Peyer's patch (tissue), 4 donors: ENCODE data around the gene PDE4C. TPM values are rescaled to one million over a fixed set of nuclear protein-coding genes. Genes with fewer than 3 reads are reported as not detected.
A peak's percentile ranks its signal among the peaks of the same experiment; 100 is the strongest.

Source experiments
- DNase-seq, 3 donors: peaks; one replicate each; pipeline ENCODE4 v3.0.0-alpha.2; 2017 to 2019
- H3K27ac ChIP-seq, 4 donors: fragments of 200-600 bp; sonication (generic); one replicate each; pipeline ENCODE4 v1.5.1; 2016 to 2019
- H3K27me3 ChIP-seq, 2 donors: fragments of 200-600 bp; sonication (generic); one replicate each; pipeline ENCODE4 v1.5.1; 2019
- H3K36me3 ChIP-seq, 3 donors: fragments of 200-600 bp; sonication (generic); one replicate each; pipeline ENCODE4 v1.5.1; 2016 to 2019
- H3K4me1 ChIP-seq, 4 donors: fragments of 200-600 bp; sonication (generic); one replicate each; pipeline ENCODE4 v1.5.1; 2016 to 2019
- H3K4me3 ChIP-seq, 4 donors: fragments of 200-600 bp; sonication (generic); 1 replicate in 3 of 4; 2 replicates in 1 of 4; pipeline ENCODE4 v1.5.1; 2016 to 2019; ENCODE audit warnings: mild to moderate bottlenecking in 1 of 4
- H3K9me3 ChIP-seq, 4 donors: fragments of 200-600 bp; sonication (generic); one replicate each; pipeline ENCODE4 v1.5.1; 2016 to 2019; ENCODE audit warnings: mild to moderate bottlenecking in 1 of 4
- POLR2A ChIP-seq, 2 donors: fragments of 450-650 bp; IDR thresholded peaks; one replicate each; pipeline ENCODE4 v1.5.1; 2017; ENCODE audit warnings: antibody characterized with exemption in 2 of 2, mild to moderate bottlenecking in 2 of 2, moderate library complexity in 2 of 2
- total RNA-seq, 4 donors: library from RNA; depleted of rRNA; stranded (reverse); fragments of >200 nt; gene quantifications; one replicate each; pipeline ENCODE4 v1.1.0, GENCODE V29; 2016
- TF ChIP-seq, protein P1 (sequence below), 6 experiments: fragments of 450-650 bp in 4 of 6; fragments of 200-600 bp in 2 of 6; sonication (generic) in 1 of 6; IDR thresholded peaks; one replicate each; pipeline ENCODE4 v1.5.1; 2017 to 2019; ENCODE audit warnings: antibody characterized with exemption in 6 of 6, mild to moderate bottlenecking in 3 of 6, moderate library complexity in 1 of 6

Gene PDE4C
- total RNA-seq, 4 donors from 2014 or later = 3.9 to 8.3 (median 8.3) TPM; not detected in 1

DNA sequence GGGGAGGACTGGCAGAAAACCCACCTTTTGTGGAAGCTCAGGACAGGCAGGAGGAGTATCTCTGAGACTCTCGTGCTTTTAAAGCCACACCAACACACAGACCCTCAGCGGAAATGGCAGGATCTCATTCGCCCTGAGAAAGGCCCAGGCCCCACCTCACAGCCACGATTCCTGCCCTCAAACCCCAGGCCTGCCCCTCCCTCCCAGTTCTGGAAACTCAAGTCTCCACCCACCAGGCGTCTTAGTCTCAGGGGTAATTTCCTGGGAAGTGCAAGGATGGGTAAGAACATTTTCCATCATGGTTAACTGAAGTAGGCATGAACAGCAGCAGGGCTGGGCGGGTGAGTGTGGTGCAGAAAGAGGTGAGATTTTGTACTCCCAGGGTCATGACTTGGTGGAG is 8.0 kb upstream of the PDE4C start:
- no peak overlapping the region for H3K4me3 ChIP-seq
- peaks cover 0 to 4% of the 10 kb centered on the region in 2 donors for H3K27me3 ChIP-seq
- no peaks in the 10 kb centered on the region for H3K36me3 ChIP-seq
- DNase-seq = no peak
- H3K4me1 ChIP-seq = no peaks in the 10 kb centered on the region
- H3K9me3 ChIP-seq = peaks cover 0 to 10% (median 0%) of the 10 kb centered on the region in 4 donors
- H3K27ac ChIP-seq = no peak overlapping the region
- no peak for TF ChIP-seq POLR2A (IDR thresholded peaks at IDR 0.05)

DNA sequence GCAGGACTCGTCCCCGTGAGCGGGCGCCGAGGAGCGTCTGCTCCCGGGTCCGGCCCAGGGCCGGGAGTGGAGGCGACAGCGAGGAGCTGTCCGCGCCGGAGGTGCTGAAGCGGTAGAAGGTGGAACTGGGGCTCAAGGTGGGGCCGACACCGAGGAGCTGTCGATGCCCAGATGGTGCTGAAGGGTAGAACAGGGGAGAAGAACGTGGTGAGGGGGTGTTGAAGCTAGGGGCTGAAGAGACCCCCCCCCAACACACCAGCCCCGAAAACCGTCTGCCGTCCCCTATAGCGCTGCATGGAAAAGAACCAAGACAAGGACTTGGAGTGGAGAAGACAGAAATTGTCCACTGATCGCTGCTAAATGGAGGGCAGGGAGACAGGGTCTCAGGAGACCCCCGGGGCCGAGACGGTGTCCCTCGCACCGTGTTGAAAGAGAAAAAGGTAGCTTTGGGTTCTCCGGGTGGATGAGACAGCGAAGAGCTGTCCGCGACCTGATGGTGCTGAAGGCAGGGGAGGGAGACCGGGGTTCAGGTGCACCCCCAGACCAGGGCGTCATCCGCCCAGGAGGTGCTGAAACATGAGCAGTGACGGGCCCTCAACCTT is 7.1 kb upstream of the PDE4C start:
- no peak for TF ChIP-seq POLR2A (IDR thresholded peaks at IDR 0.05)
- TF ChIP-seq, protein P1, sequence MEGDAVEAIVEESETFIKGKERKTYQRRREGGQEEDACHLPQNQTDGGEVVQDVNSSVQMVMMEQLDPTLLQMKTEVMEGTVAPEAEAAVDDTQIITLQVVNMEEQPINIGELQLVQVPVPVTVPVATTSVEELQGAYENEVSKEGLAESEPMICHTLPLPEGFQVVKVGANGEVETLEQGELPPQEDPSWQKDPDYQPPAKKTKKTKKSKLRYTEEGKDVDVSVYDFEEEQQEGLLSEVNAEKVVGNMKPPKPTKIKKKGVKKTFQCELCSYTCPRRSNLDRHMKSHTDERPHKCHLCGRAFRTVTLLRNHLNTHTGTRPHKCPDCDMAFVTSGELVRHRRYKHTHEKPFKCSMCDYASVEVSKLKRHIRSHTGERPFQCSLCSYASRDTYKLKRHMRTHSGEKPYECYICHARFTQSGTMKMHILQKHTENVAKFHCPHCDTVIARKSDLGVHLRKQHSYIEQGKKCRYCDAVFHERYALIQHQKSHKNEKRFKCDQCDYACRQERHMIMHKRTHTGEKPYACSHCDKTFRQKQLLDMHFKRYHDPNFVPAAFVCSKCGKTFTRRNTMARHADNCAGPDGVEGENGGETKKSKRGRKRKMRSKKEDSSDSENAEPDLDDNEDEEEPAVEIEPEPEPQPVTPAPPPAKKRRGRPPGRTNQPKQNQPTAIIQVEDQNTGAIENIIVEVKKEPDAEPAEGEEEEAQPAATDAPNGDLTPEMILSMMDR (IDR thresholded peaks at IDR 0.05) = no peak
- H3K4me3 ChIP-seq = no peak overlapping the region
- H3K27ac ChIP-seq = no peak overlapping the region
- DNase-seq = peak in 2 of 3 donors; percentile 64 to 66
- H3K4me1 ChIP-seq = no peaks in the 10 kb centered on the region
- H3K9me3 ChIP-seq = peaks cover 0 to 10% (median 0%) of the 10 kb centered on the region in 4 donors
- H3K27me3 ChIP-seq = peaks cover 0 to 4% of the 10 kb centered on the region in 2 donors
- H3K36me3 ChIP-seq = no peaks in the 10 kb centered on the region

DNA sequence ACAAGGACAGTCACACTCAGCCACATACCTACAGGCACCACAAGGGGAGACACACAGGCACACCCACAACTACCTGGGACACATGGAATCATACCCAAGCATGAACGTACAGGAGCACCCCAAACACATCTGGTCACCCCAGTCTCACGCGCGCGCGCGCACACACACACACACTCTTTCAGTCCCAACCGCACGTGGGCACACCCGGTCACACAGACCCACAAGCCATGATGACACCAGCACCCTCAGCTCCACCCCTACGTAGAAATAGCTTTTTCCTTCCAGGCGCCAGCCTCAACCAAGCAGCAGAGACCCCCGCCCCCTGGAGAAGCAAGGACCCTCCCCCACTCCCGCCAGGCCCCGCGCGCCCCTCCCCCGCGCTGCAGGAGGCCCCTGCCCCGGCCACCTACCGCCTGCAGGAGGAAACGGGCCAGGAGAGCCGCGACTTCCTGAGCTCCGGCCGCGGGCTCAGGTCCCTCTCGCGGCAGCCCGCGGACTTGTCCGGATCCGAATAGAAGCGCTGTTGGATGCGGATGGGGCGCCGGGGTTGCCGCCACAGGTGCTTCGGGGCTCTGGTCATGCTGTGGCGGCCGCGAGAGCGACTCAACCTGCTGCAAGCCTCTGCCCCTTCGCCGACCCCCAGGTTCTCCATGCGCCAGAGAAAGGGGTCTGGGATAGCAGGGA is 6.4 kb upstream of the PDE4C start:
- no peak overlapping the region for H3K4me3 ChIP-seq
- TF ChIP-seq, protein P1 (IDR thresholded peaks at IDR 0.05) = no peak
- TF ChIP-seq POLR2A (IDR thresholded peaks at IDR 0.05) = no peak

GRCh38 chr19:18231775-18232174 is 5.5 kb upstream of the PDE4C start:
- no peak overlapping the region for H3K4me3 ChIP-seq
- no peak overlapping the region for H3K27ac ChIP-seq
- H3K4me1 ChIP-seq = no peaks in the 10 kb centered on the region
- DNase-seq = no peak
- peaks cover 0 to 4% of the 10 kb centered on the region in 2 donors for H3K27me3 ChIP-seq
- H3K36me3 ChIP-seq = no peaks in the 10 kb centered on the region
- peaks cover 0 to 10% (median 0%) of the 10 kb centered on the region in 4 donors for H3K9me3 ChIP-seq
- no peak for TF ChIP-seq POLR2A (IDR thresholded peaks at IDR 0.05)
- TF ChIP-seq, protein P1 (IDR thresholded peaks at IDR 0.05) = no peak

More for the DNA sequence above, 6.4 kb upstream of the PDE4C start:
- H3K36me3 ChIP-seq = no peaks in the 10 kb centered on the region
- no peaks in the 10 kb centered on the region for H3K4me1 ChIP-seq
- no peak overlapping the region for H3K27ac ChIP-seq
- DNase-seq = no peak
- H3K27me3 ChIP-seq = peaks cover 0 to 4% of the 10 kb centered on the region in 2 donors
- peaks cover 0 to 10% (median 0%) of the 10 kb centered on the region in 4 donors for H3K9me3 ChIP-seq

GRCh38 chr19:18230941-18231734 is 4.9 kb upstream of the PDE4C start:
- no peak for DNase-seq
- H3K4me3 ChIP-seq = no peak overlapping the region
- H3K4me1 ChIP-seq = peaks cover 0 to 3% (median 1%) of the 10 kb centered on the region in 4 donors
- H3K27me3 ChIP-seq = peaks cover 0 to 4% of the 10 kb centered on the region in 2 donors
- H3K36me3 ChIP-seq = no peaks in the 10 kb centered on the region
- H3K27ac ChIP-seq = no peak overlapping the region
- H3K9me3 ChIP-seq = peaks cover 0 to 10% (median 0%) of the 10 kb centered on the region in 4 donors
- TF ChIP-seq, protein P1 (IDR thresholded peaks at IDR 0.05) = no peak
- TF ChIP-seq POLR2A (IDR thresholded peaks at IDR 0.05) = no peak
